Loucy (cell line): ENCODE results near the gene SYNRG.

Experiments
- H2AFZ ChIP-seq: fragments of 200-600 bp; sonication (generic); 2 replicates; pipeline ENCODE4 v1.6.0; 2016; ENCODE audit warnings: antibody characterized with exemption, mild to moderate bottlenecking, low read length, moderate library complexity
- H3F3A ChIP-seq: fragments of 200-600 bp; 2 replicates; pipeline ENCODE4 v1.6.0; 2016; ENCODE audit warnings: antibody characterized with exemption, low read depth, mild to moderate bottlenecking
- H3K27me3 ChIP-seq: fragments of 200-600 bp; sonication (generic); 2 replicates; pipeline ENCODE4 v1.6.1; 2014; ENCODE audit warnings: low read length, mild to moderate bottlenecking; ENCODE audit not compliant: insufficient read depth, poor library complexity, severe bottlenecking
- H3K36me3 ChIP-seq: fragments of 200-600 bp; sonication (generic); 2 replicates; pipeline ENCODE4 v1.6.1; 2016; ENCODE audit warnings: low read length; ENCODE audit not compliant: insufficient read depth
- H3K4me1 ChIP-seq: fragments of 200-600 bp; sonication (generic); 2 replicates; pipeline ENCODE4 v1.5.1; 2014; ENCODE audit warnings: low read length, mild to moderate bottlenecking; ENCODE audit not compliant: insufficient read depth, poor library complexity, severe bottlenecking
- H3K4me2 ChIP-seq: fragments of 200-600 bp; sonication (generic); 2 replicates; pipeline ENCODE4 v1.6.0; 2014; ENCODE audit warnings: antibody characterized with exemption, low read length, low read depth, mild to moderate bottlenecking; ENCODE audit not compliant: poor library complexity, severe bottlenecking
- H3K4me3 ChIP-seq: fragments of 200-600 bp; sonication (generic); 2 replicates; pipeline ENCODE4 v1.5.1; 2014; ENCODE audit warnings: low read length, mild to moderate bottlenecking, mixed read lengths; ENCODE audit not compliant: poor library complexity, severe bottlenecking
- H3K79me2 ChIP-seq: fragments of 200-600 bp; sonication (generic); 2 replicates; pipeline ENCODE4 v1.6.1; 2014; ENCODE audit warnings: low read length; ENCODE audit not compliant: insufficient read depth
- H3K9ac ChIP-seq: fragments of 200-600 bp; sonication (generic); 2 replicates; pipeline ENCODE4 v1.6.0; 2014; ENCODE audit warnings: mild to moderate bottlenecking, low read depth, low read length, moderate library complexity; ENCODE audit not compliant: poor library complexity, severe bottlenecking
- H3K9me2 ChIP-seq: fragments of 200-600 bp; sonication (generic); replicated peaks from 2 replicates; pipeline ENCODE4 v1.6.1; 2016; ENCODE audit warnings: low read depth, low read length, mixed read lengths
- H3K9me3 ChIP-seq: fragments of 200-600 bp; sonication (generic); 2 replicates; pipeline ENCODE4 v1.6.1; 2014; ENCODE audit warnings: mild to moderate bottlenecking, antibody characterized with exemption, low read length, low read depth; ENCODE audit not compliant: insufficient read depth
- H4K20me1 ChIP-seq: fragments of 200-600 bp; sonication (generic); 2 replicates; pipeline ENCODE4 v1.6.0; 2014; ENCODE audit warnings: antibody characterized with exemption, low read length, mild to moderate bottlenecking; ENCODE audit not compliant: insufficient read depth, poor library complexity, severe bottlenecking
- EZH2phosphoT487 ChIP-seq: fragments of 200-600 bp; IDR thresholded peaks from 2 replicates; pipeline ENCODE4 v1.6.1; 2018; ENCODE audit warnings: antibody characterized with exemption, mild to moderate bottlenecking, moderate library complexity, borderline replicate concordance
- TF ChIP-seq, protein P1 (sequence below): fragments of 200-600 bp; sonication (generic); conservative IDR thresholded peaks from 2 replicates; pipeline ENCODE4 v1.5.1; 2014; ENCODE audit warnings: mild to moderate bottlenecking, antibody characterized with exemption, low read length

SYNRG gene

DNA sequence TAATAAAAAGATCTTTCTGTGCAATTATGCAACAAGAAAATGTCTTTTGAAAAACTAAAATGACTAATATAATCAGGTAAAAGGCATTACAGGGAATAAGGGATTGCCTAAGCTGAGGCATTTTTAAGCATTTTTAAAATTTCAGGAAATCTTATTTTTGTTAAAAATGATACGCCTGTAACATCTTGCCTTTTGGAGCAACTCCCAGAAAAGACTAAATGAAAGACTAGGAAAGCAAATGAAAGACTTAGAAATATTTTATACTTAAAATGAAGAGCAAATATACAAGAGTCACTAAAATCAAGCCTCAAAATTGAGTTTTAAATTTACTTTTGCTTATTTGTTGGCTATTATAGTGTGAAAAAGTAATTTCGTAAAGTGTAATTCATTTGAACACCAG, 63.7 kb downstream of the SYNRG start:
- H3K9me3 ChIP-seq: no peaks in the 10 kb centered on the region
- H3F3A ChIP-seq: no peaks in the 10 kb centered on the region
- peaks cover 9% of the 10 kb centered on the region for H4K20me1 ChIP-seq
- no peak overlapping the region for H3K4me2 ChIP-seq
- H3K27me3 ChIP-seq: no peaks in the 10 kb centered on the region
- H3K36me3 ChIP-seq: peaks cover 40% of the 10 kb centered on the region
- peaks cover 40% of the 10 kb centered on the region for H3K79me2 ChIP-seq
- H3K9me2 ChIP-seq: no peaks in the 10 kb centered on the region
- no peak overlapping the region for H3K9ac ChIP-seq
- TF ChIP-seq, protein P1, sequence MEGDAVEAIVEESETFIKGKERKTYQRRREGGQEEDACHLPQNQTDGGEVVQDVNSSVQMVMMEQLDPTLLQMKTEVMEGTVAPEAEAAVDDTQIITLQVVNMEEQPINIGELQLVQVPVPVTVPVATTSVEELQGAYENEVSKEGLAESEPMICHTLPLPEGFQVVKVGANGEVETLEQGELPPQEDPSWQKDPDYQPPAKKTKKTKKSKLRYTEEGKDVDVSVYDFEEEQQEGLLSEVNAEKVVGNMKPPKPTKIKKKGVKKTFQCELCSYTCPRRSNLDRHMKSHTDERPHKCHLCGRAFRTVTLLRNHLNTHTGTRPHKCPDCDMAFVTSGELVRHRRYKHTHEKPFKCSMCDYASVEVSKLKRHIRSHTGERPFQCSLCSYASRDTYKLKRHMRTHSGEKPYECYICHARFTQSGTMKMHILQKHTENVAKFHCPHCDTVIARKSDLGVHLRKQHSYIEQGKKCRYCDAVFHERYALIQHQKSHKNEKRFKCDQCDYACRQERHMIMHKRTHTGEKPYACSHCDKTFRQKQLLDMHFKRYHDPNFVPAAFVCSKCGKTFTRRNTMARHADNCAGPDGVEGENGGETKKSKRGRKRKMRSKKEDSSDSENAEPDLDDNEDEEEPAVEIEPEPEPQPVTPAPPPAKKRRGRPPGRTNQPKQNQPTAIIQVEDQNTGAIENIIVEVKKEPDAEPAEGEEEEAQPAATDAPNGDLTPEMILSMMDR: no peak
- TF ChIP-seq EZH2phosphoT487: no peak
- H3K4me3 ChIP-seq: no peak overlapping the region
- H2AFZ ChIP-seq: no peak overlapping the region
- no peaks in the 10 kb centered on the region for H3K4me1 ChIP-seq

DNA sequence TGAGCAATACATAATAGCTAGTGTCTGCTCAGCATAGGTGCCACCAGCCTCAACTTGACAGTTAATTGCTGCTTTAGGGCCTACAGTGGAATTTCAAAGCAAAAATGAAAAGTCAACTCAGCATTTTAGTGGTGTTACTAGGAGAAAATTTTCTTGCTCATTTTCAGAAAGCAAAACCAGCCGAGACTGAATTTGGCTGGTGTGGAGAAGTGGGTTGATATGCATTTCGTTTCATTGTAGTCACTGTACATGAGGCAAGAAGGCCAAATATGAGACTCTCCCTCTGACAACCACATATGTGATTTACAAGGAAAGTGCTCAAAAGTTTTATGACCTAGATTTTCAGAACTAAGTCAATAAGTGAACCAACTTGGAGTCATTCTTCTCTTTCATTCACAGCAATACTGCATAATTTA, 65.6 kb downstream of the SYNRG start:
- no peak for TF ChIP-seq EZH2phosphoT487
- TF ChIP-seq, protein P1: no peak
- H4K20me1 ChIP-seq: no peaks in the 10 kb centered on the region
- H3K9ac ChIP-seq: no peak overlapping the region
- no peaks in the 10 kb centered on the region for H3K9me3 ChIP-seq
- H3K36me3 ChIP-seq: peaks cover 53% of the 10 kb centered on the region
- H3K4me3 ChIP-seq: no peak overlapping the region
- H3F3A ChIP-seq: no peaks in the 10 kb centered on the region
- no peak overlapping the region for H2AFZ ChIP-seq
- H3K27me3 ChIP-seq: no peaks in the 10 kb centered on the region
- H3K4me1 ChIP-seq: no peaks in the 10 kb centered on the region
- no peaks in the 10 kb centered on the region for H3K9me2 ChIP-seq
- peaks cover 30% of the 10 kb centered on the region for H3K79me2 ChIP-seq
- no peak overlapping the region for H3K4me2 ChIP-seq

DNA sequence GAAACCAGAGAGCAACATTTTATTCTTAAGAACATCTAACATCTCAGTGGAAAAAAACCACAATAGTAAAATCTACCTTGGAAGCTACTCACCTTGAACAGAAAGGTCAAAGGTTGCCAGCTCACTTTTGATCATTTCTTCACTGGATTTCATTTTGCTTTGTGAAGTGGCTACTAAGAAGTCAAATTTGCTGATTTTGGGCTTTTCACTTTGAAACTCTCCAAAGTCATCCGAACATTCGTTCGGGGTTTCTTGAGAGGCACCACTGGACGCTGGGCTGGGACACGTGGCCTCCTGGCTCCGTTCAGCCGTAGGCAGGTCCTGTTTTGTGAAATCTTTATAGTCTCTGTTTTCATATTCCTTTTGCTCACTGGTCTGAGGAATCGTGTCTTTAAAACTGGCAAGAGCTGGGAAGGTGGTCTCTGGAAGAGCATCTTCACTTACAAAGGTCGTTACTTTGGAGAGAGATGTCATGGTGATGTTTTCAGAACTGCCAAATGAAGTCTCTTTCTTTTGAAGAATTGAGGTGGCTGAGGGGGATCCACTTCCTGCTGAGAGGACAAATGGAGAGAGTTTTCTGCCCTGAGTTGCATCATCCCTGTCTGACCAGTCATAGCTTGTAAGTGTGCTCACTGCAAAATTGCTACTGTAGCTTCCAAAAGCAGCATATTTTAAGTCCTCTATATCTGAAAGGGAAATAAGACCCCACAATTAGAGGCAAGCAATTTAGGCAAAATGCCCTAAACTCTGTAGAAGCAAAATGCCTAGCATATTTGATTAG, 67.1 kb downstream of the SYNRG start:
- H3K36me3 ChIP-seq: peaks cover 67% of the 10 kb centered on the region
- H3K9me2 ChIP-seq: no peaks in the 10 kb centered on the region

More for the DNA sequence above, 67.1 kb downstream of the SYNRG start:
- H2AFZ ChIP-seq: no peak overlapping the region
- H3K79me2 ChIP-seq: peaks cover 18% of the 10 kb centered on the region
- H4K20me1 ChIP-seq: no peaks in the 10 kb centered on the region
- no peaks in the 10 kb centered on the region for H3K9me3 ChIP-seq
- H3K4me1 ChIP-seq: no peaks in the 10 kb centered on the region
- no peaks in the 10 kb centered on the region for H3F3A ChIP-seq
- no peak overlapping the region for H3K9ac ChIP-seq
- no peak overlapping the region for H3K4me3 ChIP-seq
- no peaks in the 10 kb centered on the region for H3K27me3 ChIP-seq
- no peak overlapping the region for H3K4me2 ChIP-seq
- TF ChIP-seq, protein P1: no peak
